Measurements from ENCODE around the gene RASSF10. TPM values are rescaled to one million over a fixed set of nuclear protein-coding genes. Genes with fewer than 3 reads are reported as not detected.
"Not testable (repeated sequence)": the region's sequence is repeated elsewhere in the genome, so short reads cannot be mapped to it uniquely, and the experiment has no call there.

The RASSF10 gene
- total RNA-seq, 2 donors from 2014 or later: 0.19 to 0.90 TPM

DNA sequence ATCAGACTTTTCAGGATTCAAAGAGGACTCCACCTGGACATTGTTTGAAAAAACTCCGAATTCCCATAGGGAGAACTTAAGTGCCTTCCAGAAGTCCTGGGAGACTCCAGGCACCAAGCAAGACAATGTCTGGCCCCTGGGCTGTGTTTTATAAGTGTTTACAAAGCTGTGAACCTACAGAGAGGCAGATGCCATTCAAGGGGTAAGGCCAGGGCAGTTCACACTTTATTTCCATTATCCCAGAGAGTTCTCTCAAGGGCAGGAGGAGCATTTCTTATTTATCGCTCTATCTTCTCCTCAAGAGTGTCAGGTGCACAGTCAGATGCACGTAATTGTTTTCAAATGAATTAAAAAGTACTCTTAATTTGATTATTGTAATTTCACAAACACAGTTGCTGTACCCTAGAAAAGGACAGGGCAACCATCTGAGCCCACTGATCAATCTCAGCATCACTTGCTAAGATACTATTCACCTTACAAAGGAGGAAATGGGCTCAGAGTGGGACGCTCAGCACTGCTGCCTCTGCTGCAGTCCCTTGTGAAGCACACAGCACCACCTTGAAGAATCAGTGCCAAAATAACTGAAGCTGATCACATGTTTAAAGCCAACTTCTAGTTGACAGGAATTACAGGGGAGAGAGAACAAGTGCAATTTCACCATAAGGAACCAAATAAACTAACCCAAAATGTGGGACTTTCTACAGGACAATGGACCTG, 35.0 kb downstream of the RASSF10 start:
- DNase-seq (ENCODE audit: low spot score): no peak

GRCh38 chr11:13045089-13045488, 36.0 kb downstream of the RASSF10 start:
- DNase-seq (ENCODE audit: low spot score); intact Hi-C loops (cut with DNase I): not testable (repeated sequence)

More for the DNA sequence above, 35.0 kb downstream of the RASSF10 start:
- intact Hi-C loops (cut with DNase I): no loop called here

GRCh38 chr11:13045734-13046133, 36.6 kb downstream of the RASSF10 start:
- DNase-seq (ENCODE audit: low spot score): no peak
- intact Hi-C loops (cut with DNase I): no loop called here

DNA sequence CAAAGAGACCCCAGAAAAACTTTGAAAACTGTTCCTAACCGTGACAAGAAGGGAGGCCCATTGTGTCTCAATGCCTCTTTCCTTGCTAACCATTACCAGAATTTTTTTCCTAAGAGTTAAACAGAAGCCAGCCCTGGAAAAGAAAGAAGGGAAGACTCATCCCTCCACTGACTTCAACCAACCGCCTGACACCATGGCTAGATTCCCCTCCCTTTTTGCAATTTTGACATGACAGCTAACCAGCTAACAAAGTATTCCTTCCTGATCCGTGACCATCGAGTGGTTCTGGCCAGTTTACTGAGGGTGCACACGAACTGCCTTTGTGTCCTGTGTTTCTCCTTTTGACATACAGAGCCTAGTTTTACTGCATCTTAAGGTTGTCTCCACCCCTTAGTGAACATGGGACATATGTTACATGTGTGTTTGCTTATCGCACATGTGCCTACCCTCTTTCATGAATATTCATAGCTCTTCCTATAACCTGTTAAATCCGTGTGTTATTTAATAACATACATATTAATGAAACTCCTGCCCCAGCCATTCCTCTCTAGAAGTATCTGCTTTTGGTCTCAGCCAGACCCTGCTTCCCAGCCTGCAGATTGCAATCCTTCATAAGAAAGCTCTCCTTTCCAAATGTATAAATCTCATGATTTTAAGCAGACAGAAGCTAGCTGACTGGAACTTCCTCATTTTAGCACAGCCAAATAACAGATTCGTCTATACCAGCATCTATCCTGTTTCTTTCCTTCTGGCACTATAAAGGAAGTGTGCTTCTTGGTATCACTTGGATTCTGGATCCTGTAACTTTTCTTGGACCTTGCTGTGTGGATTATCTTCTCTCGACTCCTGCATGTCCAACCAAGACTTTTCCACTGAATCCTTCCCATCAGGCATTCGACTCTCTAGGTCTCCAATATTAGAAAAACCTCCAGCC, 37.8 kb downstream of the RASSF10 start:
- no peak for DNase-seq (ENCODE audit: low spot score)

DNA sequence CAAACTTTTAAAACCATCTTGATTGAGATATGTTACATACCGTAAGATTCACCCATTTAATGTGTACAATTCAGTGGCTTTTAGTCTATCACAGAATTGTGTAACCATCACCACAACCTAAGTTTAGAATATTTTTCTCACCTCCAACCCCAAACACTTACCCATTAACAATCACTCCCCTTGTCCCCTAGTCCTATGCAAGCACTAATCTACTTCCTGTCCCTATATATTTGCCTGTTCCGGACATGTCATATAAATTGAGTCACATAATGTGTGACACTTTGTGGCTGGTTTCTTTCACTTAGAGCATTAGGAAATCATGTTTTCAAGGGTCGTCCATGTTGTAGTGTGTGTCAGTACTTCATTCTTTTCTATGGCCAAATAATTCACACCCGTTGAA, 38.8 kb downstream of the RASSF10 start:
- DNase-seq (ENCODE audit: low spot score): no peak
- intact Hi-C loops (cut with DNase I): no loop called here

More for the DNA sequence above, 37.8 kb downstream of the RASSF10 start:
- intact Hi-C loops (cut with DNase I): no loop called here

DNA sequence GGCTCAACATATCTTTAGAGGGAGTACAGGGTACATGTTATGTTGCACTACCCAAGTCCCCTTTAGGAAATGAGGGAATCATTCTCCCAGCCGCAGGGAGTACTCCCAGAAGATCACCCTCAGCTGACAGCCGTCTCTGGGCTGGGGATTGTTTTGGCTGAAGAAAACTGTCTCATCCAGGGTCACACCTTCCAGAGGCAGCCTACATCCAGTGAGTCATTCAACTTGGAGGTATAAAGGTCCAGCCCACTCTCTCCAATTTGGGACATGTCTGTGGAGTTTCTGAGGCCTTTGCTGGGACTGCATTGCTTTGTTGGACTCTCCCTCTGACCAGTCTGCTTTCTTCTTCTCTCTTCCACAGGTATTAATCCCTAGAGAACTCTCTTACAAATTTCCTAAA, 42.1 kb downstream of the RASSF10 start:
- no peak for DNase-seq (ENCODE audit: low spot score)
- intact Hi-C loops (cut with DNase I): no loop called here

GRCh38 chr11:13052130-13052571, 43.0 kb downstream of the RASSF10 start:
- DNase-seq (ENCODE audit: low spot score): no peak
- intact Hi-C loops (cut with DNase I): no loop called here

DNA sequence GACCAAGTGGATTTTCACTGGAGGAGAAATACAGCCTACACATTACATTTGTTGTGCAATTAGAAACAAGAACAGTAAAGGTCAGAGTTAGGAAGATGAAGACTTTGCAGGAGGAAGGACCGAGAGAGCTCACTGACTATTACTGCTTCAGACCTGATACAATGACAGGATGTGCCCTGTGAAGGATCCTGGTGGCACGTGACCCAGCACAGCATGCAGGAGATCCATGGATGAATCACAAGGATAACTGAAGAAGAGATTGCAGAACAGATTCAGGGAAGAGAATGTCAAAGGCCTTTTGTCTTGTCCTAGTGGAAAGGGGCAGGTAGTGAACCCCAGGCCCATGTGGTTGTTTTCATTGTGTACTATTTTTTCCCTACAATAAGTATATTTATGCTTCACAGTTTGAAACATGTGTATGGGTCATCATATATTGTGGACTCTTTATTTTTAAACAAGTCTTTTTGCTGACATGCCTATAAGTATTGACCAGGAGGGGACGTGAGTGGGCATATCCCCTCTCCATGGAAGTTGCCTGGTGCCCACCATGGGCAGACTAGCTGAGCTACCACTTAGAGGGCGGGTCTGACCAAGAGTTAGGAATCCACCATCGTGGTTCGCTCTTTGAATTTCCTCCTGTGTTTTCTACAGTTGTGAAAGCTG, 44.3 kb downstream of the RASSF10 start:
- intact Hi-C loops (cut with DNase I): no loop called here
- no peak for DNase-seq (ENCODE audit: low spot score)

DNA sequence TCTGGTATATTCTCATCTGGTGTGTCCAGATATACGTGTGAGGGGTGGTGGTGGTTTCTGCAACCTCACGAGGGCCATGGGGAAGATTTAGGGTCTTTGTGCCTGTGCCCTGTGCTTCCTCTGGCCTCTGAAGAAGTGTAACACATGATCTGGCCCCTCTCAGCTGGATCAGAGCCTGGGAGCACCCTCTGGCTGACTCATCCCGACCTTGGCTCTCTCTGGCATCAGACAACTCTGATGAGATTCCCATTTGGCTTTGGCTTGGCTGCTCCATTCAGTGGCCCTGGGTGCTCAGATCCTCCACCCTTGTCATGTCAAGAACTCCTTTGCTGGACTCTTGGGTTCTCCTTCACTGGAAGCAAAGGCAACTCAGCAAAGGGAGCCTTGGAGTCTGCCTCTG, 45.2 kb downstream of the RASSF10 start:
- no peak for DNase-seq (ENCODE audit: low spot score)
- intact Hi-C loops (cut with DNase I): no loop called here

DNA sequence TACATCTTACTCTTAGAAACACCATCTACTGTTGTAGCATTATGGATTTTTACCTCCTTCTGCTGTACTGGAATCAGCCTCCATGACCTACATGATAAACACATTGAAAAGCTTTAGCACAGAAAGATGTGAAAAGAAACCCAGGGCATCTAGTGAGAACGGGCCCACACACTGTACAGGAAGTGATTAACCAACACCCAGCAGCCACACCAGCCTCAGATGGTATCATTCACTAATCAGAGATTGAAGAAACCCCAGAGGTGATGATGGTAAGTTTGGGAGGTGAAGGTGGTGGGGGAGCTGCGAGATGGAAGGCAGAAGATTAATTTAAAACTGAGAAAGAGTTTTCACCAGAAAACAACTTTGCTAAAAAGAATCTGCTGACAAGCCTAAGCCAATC, 46.1 kb downstream of the RASSF10 start:
- DNase-seq (ENCODE audit: low spot score): no peak
- intact Hi-C loops (cut with DNase I): no loop called here

- intact Hi-C loops (cut with DNase I): loop anchor here in 1 of 2 donors (10.0 kb wide), 2 partner anchors 207 to 1867 kb away; no protein-coding TSS in a partner anchor
Measured at GRCh38 chr11:13061294-13061990, 52.3 kb downstream of the RASSF10 start.

More at GRCh38 chr11:13061294-13061990, 52.3 kb downstream of the RASSF10 start:
- no peak for DNase-seq (ENCODE audit: low spot score)
